Chondrocyte (in vitro differentiated cells): Measurements from ENCODE around the gene CLCN6. TPM values are rescaled to one million over a fixed set of nuclear protein-coding genes. Genes with fewer than 3 reads are reported as not detected.

Experiments used
- DNase-seq: peaks from one replicate; pipeline ENCODE4 v3.0.0; 2021; ENCODE audit warnings: mixed read lengths, low spot score
- H3K27ac Mint-ChIP-seq: one replicate; pipeline ENCODE4 v1.8.0; 2021; ENCODE audit warnings: mild to moderate bottlenecking, moderate library complexity, mixed read lengths; ENCODE audit not compliant: unreplicated experiment
- H3K27me3 Mint-ChIP-seq: 2 replicates; pipeline ENCODE4 v1.8.0; 2021; ENCODE audit warnings: low read depth, mixed read lengths
- H3K36me3 Mint-ChIP-seq: 2 replicates; pipeline ENCODE4 v1.8.0; 2021; ENCODE audit warnings: low read depth, mixed read lengths
- H3K4me1 Mint-ChIP-seq: 2 replicates; pipeline ENCODE4 v1.8.0; 2021; ENCODE audit warnings: low read depth, mild to moderate bottlenecking, mixed read lengths
- H3K4me3 Mint-ChIP-seq: one replicate; pipeline ENCODE4 v1.8.0; 2021; ENCODE audit warnings: mild to moderate bottlenecking, moderate library complexity, mixed read lengths; ENCODE audit not compliant: unreplicated experiment
- H3K9me3 Mint-ChIP-seq: 2 replicates; pipeline ENCODE4 v1.8.0; 2021; ENCODE audit warnings: low read depth, mixed read lengths
- total RNA-seq: library from RNA; stranded (reverse); gene quantifications from 3 replicates; pipeline ENCODE4 v1.2.1, GENCODE V29; 2021
- TF ChIP-seq, protein P1 (sequence below): fragments of 200-600 bp; sonication (generic); IDR thresholded peaks from 2 replicates; pipeline ENCODE4 v1.5.0; 2021; ENCODE audit warnings: antibody characterized with exemption, mild to moderate bottlenecking, moderate library complexity

CLCN6 gene
- total RNA-seq, 1 donor from 2014 or later: 22.2 TPM

DNA sequence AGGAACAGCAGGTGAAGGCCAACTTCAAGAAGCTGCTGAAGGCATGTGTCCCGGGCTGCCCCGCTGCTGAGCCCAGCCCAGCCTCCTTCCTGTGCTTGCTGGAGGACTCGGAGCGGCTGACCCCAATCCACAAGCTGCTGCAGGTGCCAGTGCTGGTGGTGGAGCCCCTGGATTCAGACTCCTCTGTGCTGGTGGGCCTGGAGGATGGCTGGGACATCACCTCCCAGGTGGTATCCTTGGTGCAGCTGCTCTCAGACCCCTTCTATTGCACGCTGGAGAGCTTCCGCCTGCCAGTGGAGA lies 72.8 kb downstream of the CLCN6 start:
- Mint-ChIP-seq H3K27me3 (peaks cover 12% of the 10 kb centered on the region), H3K4me1 (peaks cover 7% of the 10 kb centered on the region), H3K4me3 (no peak overlapping the region), H3K9me3 (no peaks in the 10 kb centered on the region), H3K36me3 (no peaks in the 10 kb centered on the region), H3K27ac (no peak overlapping the region)
- no peak for DNase-seq
- TF ChIP-seq, protein P1, sequence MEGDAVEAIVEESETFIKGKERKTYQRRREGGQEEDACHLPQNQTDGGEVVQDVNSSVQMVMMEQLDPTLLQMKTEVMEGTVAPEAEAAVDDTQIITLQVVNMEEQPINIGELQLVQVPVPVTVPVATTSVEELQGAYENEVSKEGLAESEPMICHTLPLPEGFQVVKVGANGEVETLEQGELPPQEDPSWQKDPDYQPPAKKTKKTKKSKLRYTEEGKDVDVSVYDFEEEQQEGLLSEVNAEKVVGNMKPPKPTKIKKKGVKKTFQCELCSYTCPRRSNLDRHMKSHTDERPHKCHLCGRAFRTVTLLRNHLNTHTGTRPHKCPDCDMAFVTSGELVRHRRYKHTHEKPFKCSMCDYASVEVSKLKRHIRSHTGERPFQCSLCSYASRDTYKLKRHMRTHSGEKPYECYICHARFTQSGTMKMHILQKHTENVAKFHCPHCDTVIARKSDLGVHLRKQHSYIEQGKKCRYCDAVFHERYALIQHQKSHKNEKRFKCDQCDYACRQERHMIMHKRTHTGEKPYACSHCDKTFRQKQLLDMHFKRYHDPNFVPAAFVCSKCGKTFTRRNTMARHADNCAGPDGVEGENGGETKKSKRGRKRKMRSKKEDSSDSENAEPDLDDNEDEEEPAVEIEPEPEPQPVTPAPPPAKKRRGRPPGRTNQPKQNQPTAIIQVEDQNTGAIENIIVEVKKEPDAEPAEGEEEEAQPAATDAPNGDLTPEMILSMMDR: no peak

DNA sequence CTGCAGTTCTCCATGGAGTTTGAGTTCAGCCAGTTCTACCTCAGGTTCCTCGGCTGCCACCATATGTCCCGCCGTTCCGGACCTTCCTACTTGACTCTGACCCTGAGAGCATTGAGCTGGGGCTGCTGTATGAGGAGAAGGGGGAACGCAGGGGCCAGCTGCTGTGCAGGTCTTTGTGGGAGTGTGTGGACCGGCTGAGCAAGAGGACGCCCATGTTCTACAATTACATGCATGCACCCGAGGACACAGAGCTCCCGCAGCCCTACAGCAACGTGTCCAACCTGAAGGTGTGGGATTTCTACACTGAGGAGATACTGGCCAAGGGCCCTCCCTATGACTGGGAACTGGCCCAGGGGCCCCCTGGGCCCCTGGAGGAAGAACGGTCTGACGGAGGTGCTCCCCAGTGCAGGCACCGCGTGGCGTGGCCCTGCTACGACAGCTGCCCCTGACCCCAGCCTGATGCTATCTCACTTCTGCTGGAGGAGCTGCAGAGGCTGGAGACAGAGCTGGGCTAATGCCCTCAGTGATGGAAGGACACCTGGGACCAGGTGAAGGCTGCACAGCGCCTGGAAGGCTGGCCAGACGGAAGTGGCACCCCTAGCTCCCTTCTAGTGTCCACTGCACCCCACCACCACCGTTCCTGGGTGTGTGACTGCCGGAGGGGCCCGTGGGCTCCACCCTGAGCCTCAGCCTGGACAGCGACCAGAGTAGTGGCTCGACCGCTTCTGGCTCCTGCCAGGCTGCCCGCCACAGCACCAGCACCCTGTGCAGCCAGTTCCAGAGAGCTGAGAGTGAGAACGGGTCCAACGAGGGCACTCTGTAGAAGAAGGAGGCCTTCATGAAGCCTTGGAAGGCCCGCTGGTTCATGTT lies 73.6 kb downstream of the CLCN6 start:
- DNase-seq: no peak
- Mint-ChIP-seq H3K9me3 (no peaks in the 10 kb centered on the region), H3K36me3 (no peaks in the 10 kb centered on the region), H3K4me1 (peaks cover 7% of the 10 kb centered on the region), H3K27ac (no peak overlapping the region), H3K27me3 (peaks cover 9% of the 10 kb centered on the region), H3K4me3 (no peak overlapping the region)
- TF ChIP-seq, protein P1: no peak

DNA sequence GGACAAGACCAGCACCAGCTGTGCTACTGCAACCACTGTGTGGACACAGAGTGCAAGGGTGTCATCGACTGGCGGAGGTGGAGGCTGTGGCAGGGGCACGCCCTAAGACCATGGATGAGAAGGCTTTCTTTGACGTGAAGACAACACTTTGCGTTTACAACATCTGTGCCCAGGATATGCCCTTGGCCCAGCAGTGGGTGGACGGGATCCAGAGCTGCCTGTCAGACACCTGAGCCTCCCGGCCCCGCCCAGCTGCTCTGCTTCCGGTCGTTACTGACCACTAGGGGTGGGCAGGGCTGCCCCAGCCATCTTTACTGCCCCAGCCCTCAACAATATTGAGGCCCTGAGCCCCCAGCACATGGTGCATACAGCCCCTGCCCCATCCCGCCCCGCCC lies 74.2 kb downstream of the CLCN6 start:
- Mint-ChIP-seq H3K4me1 (peaks cover 7% of the 10 kb centered on the region), H3K36me3 (no peaks in the 10 kb centered on the region), H3K27ac (no peak overlapping the region), H3K4me3 (no peak overlapping the region), H3K9me3 (no peaks in the 10 kb centered on the region), H3K27me3 (peaks cover 8% of the 10 kb centered on the region)
- TF ChIP-seq, protein P1: no peak
- DNase-seq: no peak

DNA sequence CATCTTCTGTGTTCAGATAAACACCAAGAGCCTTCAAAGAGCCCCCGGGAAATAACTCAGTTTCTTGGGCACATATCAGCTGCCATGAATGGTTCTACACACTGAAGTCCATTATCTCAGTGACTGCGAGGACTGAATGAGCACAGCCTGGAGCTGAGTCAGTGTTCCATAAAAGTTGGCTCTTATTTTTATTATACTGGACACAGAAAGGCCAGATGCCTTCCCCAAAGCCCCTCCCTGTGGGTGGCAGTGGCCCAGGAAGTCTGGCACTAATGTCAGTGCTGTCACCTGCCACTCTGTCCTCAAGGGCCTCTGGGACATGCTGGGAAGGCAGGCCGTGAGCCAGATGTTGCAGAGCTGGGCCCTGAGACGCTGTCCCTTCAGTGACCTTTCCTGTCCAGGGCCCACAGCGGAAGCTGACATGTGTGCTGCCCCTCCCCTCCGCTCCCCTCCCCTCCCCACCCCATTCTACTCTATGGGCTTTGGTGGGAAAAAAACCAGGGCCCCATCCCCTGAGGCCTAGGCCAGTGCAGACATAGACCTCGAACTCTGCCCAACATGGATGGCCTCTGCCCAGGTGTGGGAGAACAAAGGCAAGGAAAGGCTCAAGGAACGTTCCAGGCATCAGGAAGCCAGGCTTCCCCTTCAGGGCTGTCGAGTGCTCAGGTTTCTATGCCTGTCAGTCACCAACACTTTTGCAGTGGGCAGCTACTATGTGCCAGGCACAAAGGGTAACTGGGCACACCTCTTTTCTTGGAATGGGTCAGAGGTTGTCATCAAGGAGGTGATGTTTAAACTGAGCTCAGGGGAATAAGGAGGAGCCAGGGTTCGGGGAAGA lies 75.1 kb downstream of the CLCN6 start:
- peaks cover 10% of the 10 kb centered on the region for H3K27me3 Mint-ChIP-seq
- no peaks in the 10 kb centered on the region for H3K36me3 Mint-ChIP-seq
- DNase-seq: no peak
- H3K27ac Mint-ChIP-seq: no peak overlapping the region
- H3K4me3 Mint-ChIP-seq: no peak overlapping the region
- H3K4me1 Mint-ChIP-seq: peaks cover 7% of the 10 kb centered on the region
- H3K9me3 Mint-ChIP-seq: no peaks in the 10 kb centered on the region
- TF ChIP-seq, protein P1: no peak

DNA sequence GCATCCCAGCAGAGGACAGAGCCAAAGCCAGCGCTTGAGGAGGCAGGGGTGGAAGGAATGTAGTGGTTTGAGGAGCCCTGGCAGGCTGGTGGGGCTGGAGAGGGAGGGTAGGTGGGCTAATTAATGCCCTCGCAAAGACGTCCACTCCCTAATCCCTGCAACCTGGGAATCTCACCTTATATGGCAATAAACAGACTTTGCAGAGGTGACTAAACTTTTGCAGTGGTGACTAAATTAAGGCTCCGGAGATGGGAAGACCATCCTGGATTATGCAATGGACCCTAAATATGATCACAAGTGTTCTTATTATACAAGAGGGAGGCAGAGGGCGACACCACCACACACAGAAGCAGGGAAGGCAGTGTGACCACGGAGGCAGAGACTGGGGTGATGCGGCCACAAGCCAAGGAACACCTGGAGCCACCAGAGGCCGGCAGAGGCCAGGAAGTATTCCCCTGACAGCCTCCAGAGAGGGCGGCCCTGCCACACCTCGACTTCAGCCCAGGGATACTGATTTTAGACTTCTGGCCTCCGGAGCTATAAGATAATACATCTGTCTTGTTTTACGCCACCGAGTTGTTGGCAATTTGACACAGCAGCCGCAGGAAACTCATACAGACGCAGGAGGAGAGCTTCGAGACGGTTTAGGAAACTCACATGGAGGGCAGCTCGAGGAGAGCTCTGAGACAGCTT lies 75.9 kb downstream of the CLCN6 start:
- Mint-ChIP-seq H3K9me3 (no peaks in the 10 kb centered on the region), H3K4me3 (no peak overlapping the region), H3K27ac (no peak overlapping the region), H3K4me1 (peaks cover 7% of the 10 kb centered on the region), H3K36me3 (no peaks in the 10 kb centered on the region), H3K27me3 (peaks cover 11% of the 10 kb centered on the region)
- DNase-seq: no peak
- TF ChIP-seq, protein P1: no peak
